ENCODE results near the gene LIAS. TPM values are rescaled to one million over a fixed set of nuclear protein-coding genes. Genes with fewer than 3 reads are reported as not detected.

Gene LIAS
- total RNA-seq, 2 donors from 2014 or later, result 16.7 to 24.1 TPM

DNA sequence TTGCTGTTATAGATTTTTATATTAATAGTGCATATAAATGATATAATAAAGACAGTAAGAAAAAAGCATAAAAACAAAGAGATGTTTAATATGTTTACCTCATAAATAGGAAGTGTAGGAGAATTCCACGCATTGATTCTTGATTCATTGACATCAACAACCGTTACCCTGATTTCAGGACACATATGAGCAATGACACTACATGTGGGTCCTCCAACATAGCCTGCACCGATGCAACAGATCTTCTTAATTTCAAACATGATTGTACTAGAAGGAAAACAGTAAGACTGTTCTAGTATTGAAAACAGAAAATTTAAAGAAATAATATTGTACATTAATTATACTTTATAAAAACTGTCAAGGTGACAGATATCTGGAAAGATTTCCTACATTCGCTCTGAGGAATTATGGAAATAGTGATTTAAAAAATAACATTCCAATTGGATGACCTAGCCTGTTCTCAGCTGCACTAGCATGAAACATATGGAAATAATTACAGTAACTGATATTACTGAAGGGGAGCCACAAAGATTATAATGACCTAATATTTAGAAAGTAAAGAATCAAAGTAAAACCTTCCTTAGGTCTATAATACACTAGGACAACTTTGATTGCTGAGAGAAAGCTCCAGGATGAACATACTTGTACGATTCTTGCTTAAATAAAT is 62.5 kb downstream of the LIAS start:
- ATAC-seq (no peak), DNase-seq (no peak)
- intact Hi-C loops (cut with DNase I), result no loop called here

DNA sequence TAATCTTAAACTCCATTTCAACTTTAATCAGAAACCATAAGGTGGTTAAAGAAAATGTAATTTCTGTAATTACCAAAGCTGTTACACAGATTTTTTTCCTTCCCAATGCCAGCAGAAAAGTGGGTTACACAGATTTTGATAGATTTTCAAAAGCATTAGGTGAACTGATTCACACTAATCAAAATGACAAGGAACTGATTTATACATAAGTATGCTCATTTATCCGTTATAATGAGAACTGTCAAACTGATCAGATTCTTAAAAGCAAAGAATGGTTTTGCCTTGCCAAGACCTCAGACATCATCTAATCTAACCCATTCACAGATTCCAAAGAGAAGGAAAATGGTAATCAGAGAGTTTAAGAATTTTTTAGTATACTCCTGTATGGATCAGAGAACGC is 63.2 kb downstream of the LIAS start:
- ATAC-seq (no peak), DNase-seq (no peak)
- intact Hi-C loops (cut with DNase I), result no loop called here

DNA sequence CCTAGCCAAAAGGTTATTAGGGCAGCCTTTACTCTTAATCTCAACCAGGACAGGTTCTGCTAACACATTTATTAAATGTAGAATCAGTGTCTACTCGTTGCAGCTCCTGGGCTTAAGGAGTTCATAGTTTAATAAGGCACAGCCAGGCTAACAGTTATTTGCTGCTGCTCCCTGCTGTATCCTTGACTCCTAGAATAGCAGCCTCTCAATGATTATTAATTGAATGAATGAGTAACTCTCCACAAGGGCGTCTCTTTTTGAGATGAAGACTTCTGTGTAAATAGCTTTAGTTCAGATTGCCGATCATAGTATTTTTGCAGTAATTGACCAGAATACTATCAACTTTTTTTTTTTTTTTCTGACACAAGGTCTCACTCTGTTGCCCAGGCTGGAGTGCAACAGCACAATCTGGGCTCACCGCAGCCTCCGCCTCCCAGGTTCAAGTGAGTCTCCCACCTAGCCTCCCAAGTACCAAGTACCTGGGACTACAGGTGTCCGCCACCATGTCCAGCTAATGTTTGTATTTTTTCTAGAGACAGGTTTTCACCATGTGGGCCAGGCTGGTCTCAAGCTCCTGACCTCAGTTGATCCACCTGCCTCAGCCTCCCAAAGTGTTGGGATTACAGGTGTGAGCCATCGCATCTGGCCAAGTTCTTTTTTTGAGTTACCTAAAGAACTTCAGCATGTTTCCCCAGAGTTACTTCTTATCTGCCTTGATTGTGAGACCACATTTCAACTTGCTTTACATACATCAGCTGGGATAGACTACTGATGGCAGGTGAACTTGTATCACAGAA is 65.5 kb downstream of the LIAS start:
- DNase-seq (no peak), ATAC-seq (no peak)
- intact Hi-C loops (cut with DNase I), result no loop called here

DNA sequence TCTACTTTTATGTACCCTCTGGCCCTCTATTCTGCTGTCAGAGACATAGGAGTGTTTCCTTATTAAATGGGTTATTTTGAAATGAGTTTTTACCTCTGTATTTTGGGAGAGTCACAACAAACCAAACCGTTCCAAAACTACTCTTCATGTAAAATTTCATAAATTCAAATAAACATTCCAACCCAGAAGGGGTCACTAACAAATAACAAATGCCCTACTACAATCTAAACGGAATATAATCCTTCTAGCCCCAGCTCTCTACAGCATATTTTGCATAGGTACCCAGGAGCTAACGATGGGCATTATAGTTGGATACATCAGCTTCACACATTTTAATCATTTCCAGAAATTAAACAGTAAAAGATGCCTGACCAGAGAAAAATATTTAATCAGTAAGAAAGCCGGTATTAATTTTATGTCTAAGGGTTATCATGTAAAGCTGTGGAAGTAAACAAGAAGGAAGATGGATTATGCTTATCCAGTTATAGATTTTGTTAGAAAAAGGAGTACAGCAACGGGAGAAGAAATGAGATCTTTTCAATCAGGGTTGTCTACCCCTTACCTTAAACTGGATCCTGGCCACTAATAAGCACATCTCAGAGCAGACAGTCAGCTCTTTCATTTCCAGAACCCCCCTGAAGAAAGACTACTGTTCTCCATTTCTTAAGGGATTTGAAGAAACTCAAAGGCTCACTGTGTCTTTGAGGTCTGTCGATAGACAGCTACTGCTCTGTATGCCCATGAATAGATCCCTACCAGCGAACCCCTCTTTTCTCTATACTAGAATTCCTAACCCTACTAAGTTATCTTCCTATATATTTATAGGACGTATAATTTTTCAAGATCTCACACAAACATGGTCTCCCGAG is 67.2 kb downstream of the LIAS start:
- intact Hi-C loops (cut with DNase I), result loop anchor here in 1 of 2 donors (5.0 kb wide), 1 partner anchor 451 kb away; the partner anchor contains the start of gene PDS5A
- DNase-seq, result no peak
- ATAC-seq, result no peak

DNA sequence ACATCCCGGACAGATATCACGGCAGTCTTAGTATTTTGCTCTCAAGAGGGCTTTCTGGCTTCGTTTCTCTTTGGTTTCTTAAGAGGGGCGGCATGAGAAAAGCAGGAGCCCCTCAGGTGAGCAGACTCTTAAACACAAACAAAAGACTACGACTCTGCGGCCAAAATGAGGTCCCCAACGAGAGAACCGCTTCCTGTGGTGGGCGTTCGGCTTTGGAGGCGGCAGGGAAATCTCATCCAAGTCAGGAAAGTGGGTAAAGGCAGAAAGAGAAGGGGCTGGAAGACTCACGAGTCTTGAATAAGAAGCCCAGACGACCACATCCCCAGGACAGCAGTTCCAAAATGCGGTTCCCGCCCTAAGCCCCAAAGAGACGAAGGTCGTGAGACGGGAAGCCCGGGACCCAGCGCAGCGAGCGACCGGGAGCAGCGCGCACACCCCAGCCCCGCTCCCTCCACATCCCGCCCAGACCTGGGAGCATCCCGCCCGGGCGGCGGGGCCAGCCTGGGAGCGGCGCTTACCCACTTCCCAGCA is 68.0 kb downstream of the LIAS start:
- DNase-seq (no peak), ATAC-seq (no peak)
- intact Hi-C loops (cut with DNase I), result loop anchor here in 1 of 2 donors (1.0 to 5.0 kb wide), 2 partner anchors 112 to 450 kb away; partner anchors contain the start of gene PDS5A

DNA sequence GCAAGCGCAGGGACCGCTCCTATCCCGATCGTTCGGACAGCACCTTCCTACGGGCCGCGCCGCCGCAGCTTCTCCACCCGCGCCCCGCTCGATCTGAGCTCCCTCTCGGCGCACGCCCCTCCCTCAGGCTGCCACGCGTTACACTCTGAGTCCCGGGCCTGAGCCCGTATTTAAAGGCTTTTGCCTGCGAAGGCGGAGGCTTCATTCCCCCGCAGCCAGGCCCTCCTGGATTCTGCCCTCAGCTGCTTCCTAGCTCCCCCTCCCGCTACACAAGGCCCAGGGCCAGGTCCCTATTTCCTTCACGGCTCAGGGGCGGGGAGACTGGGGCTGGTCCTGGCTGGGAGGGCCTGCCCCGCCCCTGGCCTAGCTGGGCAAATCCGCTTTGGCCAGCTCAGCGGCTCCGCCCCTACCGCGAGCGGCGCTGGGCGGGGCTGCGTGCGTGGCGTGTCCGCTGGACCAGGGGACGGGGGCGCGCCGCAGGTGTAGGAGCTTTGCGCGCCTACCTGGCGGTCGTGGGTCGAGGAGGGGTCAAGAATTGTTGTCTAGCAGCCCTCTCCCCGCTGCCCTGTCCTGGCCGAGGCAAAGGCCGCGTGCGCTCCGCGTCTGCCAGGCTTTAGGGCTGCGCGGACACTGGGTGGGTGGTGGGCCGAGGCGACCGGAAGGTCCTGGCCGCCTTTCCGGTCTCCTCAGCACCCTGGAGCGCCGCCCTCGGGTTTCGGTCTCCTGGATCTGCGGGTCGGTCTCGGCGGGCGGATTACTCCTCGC is 68.6 kb downstream of the LIAS start, which contains the start of gene UGDH:
Gene UGDH, minus strand, starts transcription at position 144 of the 765 bp plus-strand sequence. CDS start 5,927 bp downstream, outside the sequence.
- DNase-seq (peak; percentile 98), ATAC-seq (peak; percentile 98)
- intact Hi-C loops (cut with DNase I), result loop anchor here in 1 of 2 donors (1.0 to 5.0 kb wide), 2 partner anchors 112 to 450 kb away; partner anchors contain the start of gene PDS5A

DNA sequence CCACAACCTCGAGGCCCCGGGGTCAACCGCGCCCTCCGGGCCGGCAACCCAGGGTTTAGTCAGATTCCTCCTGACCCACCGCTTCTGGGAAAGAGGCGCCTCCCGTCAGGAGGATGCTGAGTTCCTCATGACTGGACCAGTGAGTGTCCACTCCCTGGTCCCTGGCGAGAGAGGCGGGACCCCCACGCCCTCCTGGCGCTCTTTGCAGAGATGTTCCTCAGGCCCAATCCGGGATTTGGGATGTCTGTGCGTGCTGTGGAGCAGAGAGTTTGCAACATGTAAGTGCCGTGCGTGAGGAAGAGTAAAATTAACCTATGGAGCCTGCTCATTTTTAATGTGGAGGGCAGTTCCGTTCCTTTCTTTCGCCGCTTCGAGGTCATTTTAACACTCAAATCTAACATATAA is 69.2 kb downstream of the LIAS start:
- intact Hi-C loops (cut with DNase I), result loop anchor here in 1 of 2 donors (5.0 kb wide), 1 partner anchor 449 kb away; the partner anchor contains the start of gene PDS5A
- DNase-seq (peak; percentile 91), ATAC-seq (peak; percentile 39 to 78)

Small RNA genes within 50 kb of the gene (microRNA-seq; reads per million reads assigned to microRNA genes)
- gene MIR5591, result 0 reads per million in 2 donors

Other genes starting within 250 kb of the LIAS start
- gene RFC1, start 92.7 kb upstream of the LIAS start, total RNA-seq, result 10 to 100 TPM; 25.8 to 26.3 TPM
- gene KLB, start 52.1 kb upstream of the LIAS start, total RNA-seq, result 1 to 10 TPM; 1.7 to 5.0 TPM
- gene RPL9, start 134 bp upstream of the LIAS start, total RNA-seq, result 1,000 to 10,000 TPM; 1,080 to 1,082 TPM
- 10 to 100 TPM; 28.7 to 40.6 TPM for gene UGDH, start 68.4 kb downstream of the LIAS start, total RNA-seq
- 10 to 100 TPM; 21.7 to 22.3 TPM for gene SMIM14, start 179.8 kb downstream of the LIAS start, total RNA-seq
- gene UBE2K, start 239.1 kb downstream of the LIAS start, total RNA-seq, result 10 to 100 TPM; 52.2 to 60.9 TPM